ACC112 (cell line): ENCODE measurements around the gene DENND1B.

Experiments used
- H2AFZ ChIP-seq: fragments of 200-600 bp; sonication (generic); one replicate; pipeline ENCODE4 v1.6.0; 2017; ENCODE audit warnings: antibody characterized with exemption, low read length; ENCODE audit not compliant: unreplicated experiment
- H3K27ac ChIP-seq: fragments of 200-600 bp; sonication (generic); 2 replicates; pipeline ENCODE4 v1.5.1; 2014; ENCODE audit warnings: low read depth, mild to moderate bottlenecking, antibody characterized with exemption, low read length, moderate library complexity
- H3K27me3 ChIP-seq: fragments of 200-600 bp; sonication (generic); 2 replicates; pipeline ENCODE4 v1.6.1; 2014; ENCODE audit warnings: mild to moderate bottlenecking, antibody characterized with exemption, low read length, moderate library complexity, mixed read lengths; ENCODE audit not compliant: insufficient read depth
- H3K36me3 ChIP-seq: fragments of 200-600 bp; sonication (generic); 2 replicates; pipeline ENCODE4 v1.6.1; 2016; ENCODE audit warnings: mild to moderate bottlenecking, antibody characterized with exemption, low read length, moderate library complexity, mixed read lengths; ENCODE audit not compliant: insufficient read depth
- H3K4me1 ChIP-seq: fragments of 200-600 bp; sonication (generic); one replicate; pipeline ENCODE4 v1.6.1; 2016; ENCODE audit warnings: low read length, mixed read lengths; ENCODE audit not compliant: insufficient read depth, unreplicated experiment, control insufficient read depth
- H3K4me3 ChIP-seq: fragments of 200-600 bp; sonication (generic); 2 replicates; pipeline ENCODE4 v1.5.1; 2014; ENCODE audit warnings: mild to moderate bottlenecking, low read depth, low read length
- H3K79me2 ChIP-seq: fragments of 200-600 bp; sonication (generic); one replicate; pipeline ENCODE4 v1.6.0; 2016; ENCODE audit warnings: low read length; ENCODE audit not compliant: control insufficient read depth, unreplicated experiment, insufficient read depth

DENND1B gene

GRCh38 chr1:197801111-197801482, 25.8 kb upstream of the DENND1B start:
- H2AFZ ChIP-seq = no peak overlapping the region
- H3K79me2 ChIP-seq = no peaks in the 10 kb centered on the region
- 0 out of 2 replicates have a peak, but pooled peaks cover 5% of the 10 kb centered on the region for H3K36me3 ChIP-seq
- H3K4me1 ChIP-seq = peaks cover 15% of the 10 kb centered on the region
- H3K27me3 ChIP-seq = no peaks in the 10 kb centered on the region
- no peak overlapping the region for H3K4me3 ChIP-seq
- H3K27ac ChIP-seq = no peak overlapping the region

GRCh38 chr1:197800379-197801110, 25.3 kb upstream of the DENND1B start:
- H2AFZ ChIP-seq = no peak overlapping the region
- H3K4me1 ChIP-seq = peaks cover 15% of the 10 kb centered on the region
- H3K36me3 ChIP-seq = 0 out of 2 replicates have a peak, but pooled peaks cover 5% of the 10 kb centered on the region

GRCh38 chr1:197799271-197799670, 24.0 kb upstream of the DENND1B start:
- no peak overlapping the region for H3K27ac ChIP-seq
- H2AFZ ChIP-seq = peak overlapping the region; percentile 83
- H3K79me2 ChIP-seq = no peaks in the 10 kb centered on the region
- peaks cover 15% of the 10 kb centered on the region for H3K4me1 ChIP-seq
- H3K36me3 ChIP-seq = 0 out of 2 replicates have a peak, but pooled peaks cover 5% of the 10 kb centered on the region
- no peaks in the 10 kb centered on the region for H3K27me3 ChIP-seq
- peak overlapping the region; percentile 10; the same call in 1 of the 2 replicates for H3K4me3 ChIP-seq

More at GRCh38 chr1:197800379-197801110, 25.3 kb upstream of the DENND1B start:
- no peak overlapping the region for H3K27ac ChIP-seq
- H3K79me2 ChIP-seq = no peaks in the 10 kb centered on the region
- H3K4me3 ChIP-seq = no peak overlapping the region
- H3K27me3 ChIP-seq = no peaks in the 10 kb centered on the region

- Histone ChIP-seq H3K27ac (no peak overlapping the region), H3K4me1 (peaks cover 15% of the 10 kb centered on the region), H3K36me3 (0 out of 2 replicates have a peak, but pooled peaks cover 5% of the 10 kb centered on the region), H3K79me2 (no peaks in the 10 kb centered on the region), H2AFZ (no peak overlapping the region), H3K4me3 (peak overlapping the region; percentile 10; the same call in 1 of the 2 replicates), H3K27me3 (no peaks in the 10 kb centered on the region)
These were observed 23.2 kb upstream of the DENND1B start for GRCh38 chr1:197798492-197798891.

GRCh38 chr1:197797010-197797409, 21.7 kb upstream of the DENND1B start:
- H3K27me3 ChIP-seq = no peaks in the 10 kb centered on the region
- 0 out of 2 replicates have a peak, but pooled peaks cover 5% of the 10 kb centered on the region for H3K36me3 ChIP-seq
- H3K4me1 ChIP-seq = peaks cover 15% of the 10 kb centered on the region
- H3K79me2 ChIP-seq = no peaks in the 10 kb centered on the region
- H3K4me3 ChIP-seq = no peak overlapping the region
- H2AFZ ChIP-seq = no peak overlapping the region
- H3K27ac ChIP-seq = no peak overlapping the region

- Histone ChIP-seq H3K4me3 (no peak overlapping the region), H3K36me3 (no peaks in the 10 kb centered on the region), H3K27me3 (no peaks in the 10 kb centered on the region), H3K79me2 (no peaks in the 10 kb centered on the region), H2AFZ (no peak overlapping the region), H3K27ac (no peak overlapping the region), H3K4me1 (no peaks in the 10 kb centered on the region)
These were observed 13.8 kb upstream of the DENND1B start for GRCh38 chr1:197788741-197789739.

- Histone ChIP-seq H3K36me3 (no peaks in the 10 kb centered on the region), H3K79me2 (no peaks in the 10 kb centered on the region), H2AFZ (no peak overlapping the region), H3K27ac (no peak overlapping the region), H3K4me1 (peaks cover 11% of the 10 kb centered on the region), H3K4me3 (no peak overlapping the region), H3K27me3 (no peaks in the 10 kb centered on the region)
These were observed 12.6 kb upstream of the DENND1B start for GRCh38 chr1:197787623-197788536.

- H3K36me3 ChIP-seq = no peaks in the 10 kb centered on the region
- H2AFZ ChIP-seq = no peak overlapping the region
- H3K27me3 ChIP-seq = no peaks in the 10 kb centered on the region
- no peak overlapping the region for H3K4me3 ChIP-seq
- H3K79me2 ChIP-seq = no peaks in the 10 kb centered on the region
- H3K27ac ChIP-seq = no peak overlapping the region
- H3K4me1 ChIP-seq = peaks cover 19% of the 10 kb centered on the region
These were observed 11.8 kb upstream of the DENND1B start for GRCh38 chr1:197787056-197787455.

GRCh38 chr1:197786280-197786679, 11.0 kb upstream of the DENND1B start:
- H3K79me2 ChIP-seq = no peaks in the 10 kb centered on the region
- no peak overlapping the region for H2AFZ ChIP-seq
- H3K36me3 ChIP-seq = no peaks in the 10 kb centered on the region
- no peak overlapping the region for H3K4me3 ChIP-seq
- H3K27me3 ChIP-seq = no peaks in the 10 kb centered on the region
- no peak overlapping the region for H3K27ac ChIP-seq
- peaks cover 24% of the 10 kb centered on the region for H3K4me1 ChIP-seq

GRCh38 chr1:197783510-197783948, 8.2 kb upstream of the DENND1B start:
- Histone ChIP-seq H3K27ac (no peak overlapping the region), H3K4me1 (peaks cover 24% of the 10 kb centered on the region), H3K4me3 (no peak overlapping the region), H3K27me3 (no peaks in the 10 kb centered on the region), H2AFZ (no peak overlapping the region), H3K36me3 (no peaks in the 10 kb centered on the region), H3K79me2 (no peaks in the 10 kb centered on the region)
